Neuronal stem cell (in vitro differentiated cells): ENCODE measurements around the gene SNCA.

ENCODE experiments used
- DNase-seq: peaks from one replicate; pipeline ENCODE4 v3.0.0-alpha.2; 2013; ENCODE audit warnings: low spot score
- H2AFZ ChIP-seq: one replicate; pipeline ENCODE4 v1.6.1; 2013; ENCODE audit warnings: mild to moderate bottlenecking, low read length, inconsistent platforms
- H2AK5ac ChIP-seq: 2 replicates; pipeline ENCODE4 v1.6.1; 2013; ENCODE audit warnings: low read depth, mild to moderate bottlenecking, inconsistent platforms, low read length, moderate library complexity, mixed read lengths
- H2BK120ac ChIP-seq: 2 replicates; pipeline ENCODE4 v1.6.1; 2013; ENCODE audit warnings: low read depth, mild to moderate bottlenecking, inconsistent platforms, low read length, moderate library complexity, mixed read lengths
- H2BK12ac ChIP-seq: one replicate; pipeline ENCODE4 v1.6.1; 2013; ENCODE audit warnings: low read length, inconsistent platforms
- H2BK15ac ChIP-seq: 2 replicates; pipeline ENCODE4 v1.6.1; 2013; ENCODE audit warnings: mild to moderate bottlenecking, low read length, inconsistent platforms, mixed read lengths
- H2BK5ac ChIP-seq: one replicate; pipeline ENCODE4 v1.6.1; 2013; ENCODE audit warnings: inconsistent platforms, mild to moderate bottlenecking, low read length, moderate library complexity
- H3K14ac ChIP-seq: one replicate; pipeline ENCODE4 v1.6.1; 2013; ENCODE audit warnings: low read length, inconsistent platforms
- H3K18ac ChIP-seq: 2 replicates; pipeline ENCODE4 v1.6.1; 2013; ENCODE audit warnings: low read length, inconsistent platforms
- H3K23ac ChIP-seq: 2 replicates; pipeline ENCODE4 v1.6.1; 2013; ENCODE audit warnings: low read depth, mild to moderate bottlenecking, mixed read lengths, low read length, inconsistent platforms; ENCODE audit not compliant: poor library complexity
- H3K27ac ChIP-seq: replicated peaks from 3 replicates; pipeline ENCODE4 v1.5.1; 2013; ENCODE audit warnings: low read length, inconsistent platforms
- H3K27me3 ChIP-seq, 3 experiments: 2 replicates each; pipeline ENCODE4 v1.6.1; 2013; ENCODE audit warnings: low read length in 3 of 3, mild to moderate bottlenecking in 2 of 3, inconsistent platforms in 1 of 3, low read depth in 1 of 3, mixed read lengths in 1 of 3, moderate library complexity in 1 of 3; ENCODE audit not compliant: control insufficient read depth in 3 of 3, insufficient read depth in 3 of 3
- H3K36me3 ChIP-seq, 2 donors: replicated peaks in 1 of 2; 2 replicates each; pipeline ENCODE4 v1.6.1; 2013; ENCODE audit warnings: low read length in 2 of 2; ENCODE audit not compliant: control insufficient read depth in 2 of 2, insufficient read depth in 2 of 2
- H3K4ac ChIP-seq: 2 replicates; pipeline ENCODE4 v1.6.1; 2013; ENCODE audit warnings: inconsistent platforms, mild to moderate bottlenecking, low read length, moderate library complexity
- H3K4me1 ChIP-seq, 2 donors: 1 replicate in 1 of 2; 2 replicates in 1 of 2; pipeline ENCODE4 v1.6.1; 2013; ENCODE audit warnings: low read length in 2 of 2, low read depth in 1 of 2; ENCODE audit not compliant: control insufficient read depth in 2 of 2, insufficient read depth in 1 of 2
- H3K4me2 ChIP-seq: one replicate; pipeline ENCODE4 v1.6.1; 2013; ENCODE audit warnings: mild to moderate bottlenecking, low read length, inconsistent platforms; ENCODE audit not compliant: insufficient read depth, poor library complexity, severe bottlenecking
- H3K4me3 ChIP-seq, 2 donors: 2 replicates each; pipeline ENCODE4 v1.5.1; 2013; ENCODE audit warnings: low read length in 2 of 2, mild to moderate bottlenecking in 2 of 2, inconsistent platforms in 1 of 2, moderate library complexity in 1 of 2
- H3K79me1 ChIP-seq: one replicate; pipeline ENCODE4 v1.6.1; 2013; ENCODE audit warnings: low read depth, mild to moderate bottlenecking, inconsistent platforms, low read length, moderate library complexity
- H3K9ac ChIP-seq: one replicate; pipeline ENCODE4 v1.6.1; 2013; ENCODE audit warnings: mild to moderate bottlenecking, low read depth, low read length, inconsistent platforms; ENCODE audit not compliant: poor library complexity
- H3K9me3 ChIP-seq, 2 donors: replicated peaks in 1 of 2; 2 replicates each; pipeline versions ENCODE3 to v1.6.1; 2013; ENCODE audit warnings: low read length in 2 of 2, mild to moderate bottlenecking in 2 of 2, inconsistent platforms in 1 of 2, low read depth in 1 of 2, mixed read lengths in 1 of 2, moderate library complexity in 1 of 2; ENCODE audit not compliant: control insufficient read depth in 2 of 2, insufficient read depth in 1 of 2
- H4K8ac ChIP-seq: one replicate; pipeline ENCODE4 v1.6.1; 2013; ENCODE audit warnings: low read depth, mild to moderate bottlenecking, inconsistent platforms, low read length, moderate library complexity
- H4K91ac ChIP-seq: one replicate; pipeline ENCODE4 v1.6.1; 2013; ENCODE audit warnings: low read length, low read depth, mild to moderate bottlenecking, inconsistent platforms; ENCODE audit not compliant: poor library complexity
- WGBS, 2 donors: extraction: QIAGEN DNeasy Blood & Tissue Kit; methylation state at CpG; one replicate each; pipeline ENCODE4 v1.1.7; 2013; ENCODE audit warnings: missing lambda C conversion rate in 2 of 2, mixed read lengths in 1 of 2; ENCODE audit not compliant: insufficient read length in 2 of 2, insufficient replicate concordance in 1 of 2; ENCODE audit errors: extremely low coverage in 2 of 2; 5-methylcytosine and 5-hydroxymethylcytosine counted together

SNCA gene

DNA sequence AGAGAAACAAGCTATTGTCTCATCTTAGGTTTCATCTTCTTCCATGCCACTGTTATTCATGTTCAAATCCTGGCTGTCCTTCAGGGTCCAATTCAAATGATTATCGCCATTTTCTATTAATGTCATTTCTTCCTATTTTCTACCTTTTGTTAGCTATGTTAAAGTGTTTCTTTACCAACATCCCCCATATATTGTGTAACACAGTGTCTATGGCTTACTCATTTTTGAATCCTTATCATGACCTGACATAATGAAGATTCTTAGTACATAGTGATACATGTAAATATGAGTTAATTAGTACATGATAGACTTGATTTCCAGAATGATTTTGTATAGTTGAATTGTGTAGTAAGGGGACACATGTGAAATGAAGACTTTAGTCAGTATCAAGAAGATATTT is 152.4 kb downstream of the SNCA start:
- Histone ChIP-seq H3K4ac (no peak overlapping the region), H3K9ac (no peak overlapping the region)
- WGBS, 2 donors = no CpG with 5 or more reads among the region's 1 CpG

DNA sequence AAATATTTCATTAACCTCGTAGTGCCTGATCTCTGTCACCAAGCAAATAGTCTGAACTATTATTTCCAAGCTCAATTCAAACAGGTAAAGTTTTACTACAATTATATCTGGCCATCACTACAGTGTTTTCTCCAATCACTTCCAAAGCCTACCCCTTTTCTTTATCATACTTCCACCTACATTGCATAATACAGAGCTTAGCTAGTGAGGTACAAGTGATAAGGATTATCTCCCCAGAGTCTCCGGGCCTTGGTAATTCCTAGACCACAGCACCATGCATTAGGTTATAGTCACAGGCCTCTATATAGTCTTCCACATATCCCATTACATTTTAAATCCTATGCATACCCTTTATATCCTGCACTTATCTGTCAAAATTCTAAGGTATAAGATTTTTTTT is 154.2 kb downstream of the SNCA start:
- Histone ChIP-seq H3K18ac (no peak overlapping the region), H3K79me1 (no peaks in the 10 kb centered on the region), H2AFZ (no peak overlapping the region), H2BK120ac (no peak overlapping the region), H3K9me3 (no peaks in the 10 kb centered on the region), H3K9ac (no peak overlapping the region), H2BK5ac (no peak overlapping the region), H3K4me3 (no peak overlapping the region), H3K4me1 (no peaks in the 10 kb centered on the region), H2BK15ac (no peak overlapping the region), H2AK5ac (no peak overlapping the region), H3K23ac (no peak overlapping the region), H3K4ac (no peak overlapping the region), H4K8ac (no peak overlapping the region), H3K27me3 (no peaks in the 10 kb centered on the region), H2BK12ac (no peak overlapping the region), H3K4me2 (no peak overlapping the region), H3K14ac (no peak overlapping the region), H3K36me3 (peaks cover 0 to 2% of the 10 kb centered on the region in 2 donors), H3K27ac (no peak overlapping the region), H4K91ac (no peak overlapping the region)
- no CpG with 5 or more reads among the region's 2 CpGs for whole genome bisulfite sequencing, 2 donors
- DNase-seq = no peak

More for the DNA sequence above, 152.4 kb downstream of the SNCA start:
- no peak for DNase-seq
- no peak overlapping the region for H3K4me3 ChIP-seq
- no peak overlapping the region for H3K4me2 ChIP-seq
- H2AK5ac ChIP-seq = no peak overlapping the region
- no peak overlapping the region for H3K14ac ChIP-seq
- no peak overlapping the region for H3K23ac ChIP-seq
- no peak overlapping the region for H2BK15ac ChIP-seq
- H3K36me3 ChIP-seq = peaks cover 0 to 2% of the 10 kb centered on the region in 2 donors
- H4K91ac ChIP-seq = no peak overlapping the region
- no peak overlapping the region for H2BK12ac ChIP-seq
- H3K9me3 ChIP-seq = no peaks in the 10 kb centered on the region
- no peak overlapping the region for H2AFZ ChIP-seq
- no peaks in the 10 kb centered on the region for H3K27me3 ChIP-seq
- H3K4me1 ChIP-seq = no peaks in the 10 kb centered on the region
- no peaks in the 10 kb centered on the region for H3K79me1 ChIP-seq
- no peak overlapping the region for H2BK5ac ChIP-seq
- no peak overlapping the region for H4K8ac ChIP-seq
- H2BK120ac ChIP-seq = no peak overlapping the region
- no peak overlapping the region for H3K27ac ChIP-seq
- no peak overlapping the region for H3K18ac ChIP-seq

GRCh38 chr4:89681671-89682070 is 155.3 kb downstream of the SNCA start:
- Histone ChIP-seq H3K79me1 (no peaks in the 10 kb centered on the region), H3K4me1 (no peaks in the 10 kb centered on the region), H3K23ac (no peak overlapping the region), H3K9me3 (no peaks in the 10 kb centered on the region), H3K27ac (peak overlapping the region; percentile 46), H2BK120ac (no peak overlapping the region), H2BK15ac (no peak overlapping the region), H3K9ac (no peak overlapping the region), H2AFZ (peak overlapping the region; percentile 60), H2BK12ac (no peak overlapping the region), H3K4me3 (peak overlapping the region in 1 of 2 donors; percentile 70), H3K36me3 (no peaks in the 10 kb centered on the region), H2AK5ac (no peak overlapping the region), H3K4ac (no peak overlapping the region), H4K91ac (no peak overlapping the region), H3K4me2 (no peak overlapping the region), H3K18ac (no peak overlapping the region), H2BK5ac (no peak overlapping the region), H4K8ac (no peak overlapping the region), H3K14ac (no peak overlapping the region), H3K27me3 (no peaks in the 10 kb centered on the region)
- DNase-seq = no peak
- WGBS, 2 donors = no CpG with 5 or more reads among the region's 1 CpG

DNA sequence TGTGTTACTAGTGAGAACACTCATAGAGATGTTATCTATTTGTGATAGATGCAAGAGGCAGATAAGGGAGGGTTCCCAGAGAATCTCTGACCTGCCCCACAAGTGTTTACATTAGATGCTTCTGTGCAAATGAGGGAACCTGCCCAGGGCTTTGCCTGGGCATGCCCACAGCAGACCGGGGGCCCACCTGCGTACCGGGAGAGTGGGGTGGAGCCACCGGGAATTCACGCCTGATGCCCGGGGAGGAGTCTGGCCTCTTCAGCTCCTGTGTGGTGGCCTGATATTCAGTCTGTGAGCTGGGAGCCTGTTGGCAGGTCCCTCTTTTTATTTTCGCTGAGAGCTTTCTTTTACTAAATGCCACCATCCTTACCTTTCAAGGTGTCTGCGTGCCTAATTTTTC is 155.7 kb downstream of the SNCA start:
- no peak overlapping the region for H3K4ac ChIP-seq
- no peaks in the 10 kb centered on the region for H3K4me1 ChIP-seq
- no peak overlapping the region for H4K8ac ChIP-seq
- no peak overlapping the region for H3K23ac ChIP-seq
- no peak overlapping the region for H3K18ac ChIP-seq
- peak; percentile 12 for DNase-seq
- peak overlapping the region in 1 of 2 donors; percentile 70 for H3K4me3 ChIP-seq
- no peaks in the 10 kb centered on the region for H3K79me1 ChIP-seq
- WGBS, 2 donors = no CpG with 5 or more reads among the region's 8 CpGs
- no peak overlapping the region for H2BK120ac ChIP-seq
- peak overlapping the region; percentile 46 for H3K27ac ChIP-seq
- no peaks in the 10 kb centered on the region for H3K9me3 ChIP-seq
- no peak overlapping the region for H2BK12ac ChIP-seq
- no peaks in the 10 kb centered on the region for H3K27me3 ChIP-seq
- no peak overlapping the region for H3K9ac ChIP-seq
- peak overlapping the region; percentile 60 for H2AFZ ChIP-seq
- H3K4me2 ChIP-seq = no peak overlapping the region
- H2BK15ac ChIP-seq = no peak overlapping the region
- H2AK5ac ChIP-seq = no peak overlapping the region
- no peak overlapping the region for H3K14ac ChIP-seq
- H4K91ac ChIP-seq = no peak overlapping the region
- H3K36me3 ChIP-seq = no peaks in the 10 kb centered on the region
- H2BK5ac ChIP-seq = no peak overlapping the region
